GM12864 (cell line): ENCODE results near the gene OPTC.
"Not testable (repeated sequence)": the region's sequence is repeated elsewhere in the genome, so short reads cannot be mapped to it uniquely, and the experiment has no call there.

Experiments used
- DNase-seq: peaks from one replicate; pipeline ENCODE4 v3.0.0-alpha.2; 2011; ENCODE audit warnings: low read depth
- H3K4me3 ChIP-seq: 2 replicates; pipeline ENCODE4 v1.5.1; 2011; ENCODE audit warnings: mild to moderate bottlenecking, low read depth, low read length, control low read depth
- CTCF ChIP-seq: IDR thresholded peaks from 2 replicates; pipeline ENCODE4 v1.5.1; 2011; ENCODE audit warnings: low read depth, mild to moderate bottlenecking, moderate library complexity, low read length, control low read depth, inconsistent platforms; ENCODE audit errors: missing control alignments

Gene OPTC

GRCh38 chr1:203513585-203514031 is 19.7 kb downstream of the OPTC start:
- TF ChIP-seq CTCF = no peak
- no peak for DNase-seq
- H3K4me3 ChIP-seq = no peak overlapping the region

GRCh38 chr1:203516184-203516583 is 22.2 kb downstream of the OPTC start:
- no peak overlapping the region for H3K4me3 ChIP-seq
- DNase-seq = no peak
- no peak for TF ChIP-seq CTCF

- no peak for DNase-seq
These were observed 23.0 kb downstream of the OPTC start for GRCh38 chr1:203516906-203517305.

GRCh38 chr1:203517426-203518110 is 23.6 kb downstream of the OPTC start:
- no peak for TF ChIP-seq CTCF
- no peak for DNase-seq

More at GRCh38 chr1:203516906-203517305, 23.0 kb downstream of the OPTC start:
- TF ChIP-seq CTCF = no peak
- no peak overlapping the region for H3K4me3 ChIP-seq

GRCh38 chr1:203518139-203518538 is 24.2 kb downstream of the OPTC start:
- DNase-seq, H3K4me3 ChIP-seq: not testable (repeated sequence)

More at GRCh38 chr1:203517426-203518110, 23.6 kb downstream of the OPTC start:
- H3K4me3 ChIP-seq = no peak overlapping the region

GRCh38 chr1:203518541-203518940 is 24.6 kb downstream of the OPTC start:
- no peak overlapping the region for H3K4me3 ChIP-seq
- DNase-seq = no peak
- no peak for TF ChIP-seq CTCF

GRCh38 chr1:203519053-203519840 is 25.3 kb downstream of the OPTC start:
- H3K4me3 ChIP-seq = no peak overlapping the region
- DNase-seq = no peak
- no peak for TF ChIP-seq CTCF
